HUES6 (cell line): ENCODE results near the gene RITA1.

Source experiments
- H3K27ac ChIP-seq: 2 replicates; pipeline ENCODE4 v1.7.0; 2013; ENCODE audit warnings: low read depth, mild to moderate bottlenecking, low read length, inconsistent platforms
- H3K27me3 ChIP-seq: 2 replicates; pipeline ENCODE4 v1.6.1; 2013; ENCODE audit warnings: low read length; ENCODE audit not compliant: control insufficient read depth, insufficient read depth
- H3K36me3 ChIP-seq: 2 replicates; pipeline ENCODE4 v1.6.1; 2013; ENCODE audit warnings: low read length; ENCODE audit not compliant: control insufficient read depth, insufficient read depth
- H3K4me1 ChIP-seq: 2 replicates; pipeline ENCODE4 v1.6.1; 2013; ENCODE audit warnings: low read length; ENCODE audit not compliant: control insufficient read depth, insufficient read depth
- H3K4me3 ChIP-seq: 2 replicates; pipeline ENCODE4 v1.5.1; 2013; ENCODE audit warnings: low read depth, low read length
- H3K9ac ChIP-seq: one replicate; pipeline ENCODE4 v1.6.1; 2013; ENCODE audit warnings: mild to moderate bottlenecking, low read length
- H3K9me3 ChIP-seq: 2 replicates; pipeline ENCODE4 v1.6.1; 2013; ENCODE audit warnings: low read depth, low read length; ENCODE audit not compliant: control insufficient read depth, insufficient read depth

The RITA1 gene

DNA sequence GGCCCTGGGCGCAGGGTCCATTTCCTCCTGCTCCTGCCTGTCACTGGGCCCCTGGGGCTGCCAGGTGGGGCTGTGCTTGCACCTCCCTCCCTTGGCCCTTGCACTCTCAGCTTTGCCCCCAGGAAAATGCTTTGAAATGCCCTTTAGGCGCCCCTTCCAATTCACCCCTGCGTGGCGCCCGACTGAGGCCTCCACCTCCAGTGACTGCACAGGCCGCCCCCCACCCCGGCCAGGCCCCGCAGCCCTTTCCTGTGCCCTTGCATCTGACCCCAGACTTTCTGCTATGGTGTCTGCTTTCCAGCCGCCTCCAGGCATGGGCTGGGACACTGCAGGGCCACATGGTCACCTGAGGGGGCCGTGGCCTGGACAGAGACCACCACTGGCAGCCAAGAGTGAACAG is 17.7 kb upstream of the RITA1 start:
- Histone ChIP-seq H3K9ac (no peak overlapping the region), H3K9me3 (no peaks in the 10 kb centered on the region), H3K27me3 (no peaks in the 10 kb centered on the region), H3K4me3 (no peak overlapping the region), H3K27ac (no peak overlapping the region), H3K4me1 (no peaks in the 10 kb centered on the region; the same call in 1 of the 2 replicates), H3K36me3 (peaks cover 92% of the 10 kb centered on the region)

DNA sequence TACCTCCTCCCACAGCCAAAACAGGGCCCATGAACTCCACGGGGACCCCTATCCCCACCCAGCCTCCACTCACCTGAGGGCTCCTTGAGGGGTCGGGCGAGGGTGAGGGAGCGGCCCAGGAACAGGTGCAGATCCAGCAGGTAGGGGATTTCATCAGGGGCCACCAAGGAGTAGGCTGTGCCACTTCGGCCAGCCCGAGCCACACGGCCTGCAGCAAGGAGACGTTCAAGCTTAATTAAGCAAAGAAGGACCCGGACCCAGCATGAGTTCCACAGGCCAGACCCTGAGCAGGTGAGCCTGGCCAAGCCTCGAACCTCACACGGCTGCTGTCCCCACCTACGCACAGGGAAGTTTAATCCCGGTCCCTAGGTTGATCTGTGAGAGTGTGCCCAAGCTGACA is 15.8 kb upstream of the RITA1 start:
- H3K4me1 ChIP-seq, result no peaks in the 10 kb centered on the region
- no peaks in the 10 kb centered on the region for H3K27me3 ChIP-seq
- H3K27ac ChIP-seq, result no peak overlapping the region
- no peak overlapping the region for H3K4me3 ChIP-seq
- no peak overlapping the region for H3K9ac ChIP-seq
- H3K36me3 ChIP-seq, result peaks cover 95% of the 10 kb centered on the region
- no peaks in the 10 kb centered on the region for H3K9me3 ChIP-seq

DNA sequence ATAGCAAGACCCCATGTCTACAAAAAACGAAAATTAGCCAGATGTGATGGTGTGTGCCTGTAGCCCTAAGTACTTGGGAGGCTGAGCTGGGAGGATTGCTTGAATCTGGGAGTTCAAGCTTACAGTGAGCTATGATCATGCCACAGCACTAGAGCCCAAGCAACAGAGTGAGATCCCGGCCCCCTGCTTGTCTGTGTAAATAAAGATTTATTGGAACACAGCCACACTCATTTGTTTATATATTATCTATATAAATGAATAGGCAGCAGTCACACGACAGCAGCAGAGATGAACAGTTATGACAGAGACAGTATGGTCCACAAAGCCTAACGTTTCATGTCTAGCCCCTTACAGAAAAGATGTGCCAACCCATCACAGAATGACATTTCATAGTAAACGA is 15.1 kb upstream of the RITA1 start:
- Histone ChIP-seq H3K36me3 (peaks cover 91% of the 10 kb centered on the region), H3K4me3 (no peak overlapping the region), H3K9ac (no peak overlapping the region), H3K27ac (no peak overlapping the region), H3K4me1 (no peaks in the 10 kb centered on the region), H3K27me3 (no peaks in the 10 kb centered on the region), H3K9me3 (no peaks in the 10 kb centered on the region)

DNA sequence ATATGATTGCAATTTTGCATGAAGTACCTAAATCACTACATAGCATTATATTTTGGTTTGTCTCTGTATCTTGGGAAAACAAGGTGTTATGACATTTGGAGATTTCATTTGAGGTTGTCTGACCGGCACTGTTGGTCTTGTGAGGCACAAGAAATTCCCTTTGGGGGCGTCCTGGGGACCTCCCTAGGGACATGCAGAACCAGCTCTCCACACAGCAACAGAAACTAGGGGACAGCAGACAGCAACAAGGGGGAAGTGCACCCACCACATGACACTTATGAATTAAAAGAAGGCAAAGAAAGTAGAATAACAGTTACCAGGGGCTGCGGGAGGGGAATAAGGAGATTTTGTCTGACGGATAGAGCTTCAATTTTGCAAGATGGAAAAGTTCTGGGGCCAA is 14.6 kb upstream of the RITA1 start:
- Histone ChIP-seq H3K27me3 (no peaks in the 10 kb centered on the region), H3K9me3 (no peaks in the 10 kb centered on the region), H3K36me3 (peaks cover 87% of the 10 kb centered on the region), H3K27ac (no peak overlapping the region), H3K4me1 (no peaks in the 10 kb centered on the region), H3K4me3 (no peak overlapping the region), H3K9ac (no peak overlapping the region)

DNA sequence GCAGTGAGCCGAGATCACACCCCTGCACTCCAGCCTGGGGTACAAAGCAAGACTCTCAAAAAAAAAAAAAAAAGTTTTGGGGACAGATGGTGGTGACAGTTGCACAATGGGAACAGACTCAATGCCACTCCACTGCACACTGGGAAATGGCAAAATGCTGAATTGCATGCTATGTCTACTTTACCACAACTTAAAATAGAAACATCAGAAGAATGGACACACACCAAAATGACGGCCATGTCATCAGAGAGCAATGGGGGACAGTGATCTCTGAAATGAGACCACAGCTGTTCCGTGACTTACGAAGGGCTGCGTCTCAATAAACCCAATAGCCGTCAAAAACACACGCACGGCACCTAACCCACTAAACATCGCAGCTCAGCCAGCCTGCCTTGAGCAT is 14.0 kb upstream of the RITA1 start:
- Histone ChIP-seq H3K27ac (no peak overlapping the region), H3K9me3 (no peaks in the 10 kb centered on the region), H3K27me3 (no peaks in the 10 kb centered on the region), H3K4me3 (no peak overlapping the region), H3K36me3 (peaks cover 85% of the 10 kb centered on the region), H3K9ac (no peak overlapping the region), H3K4me1 (no peaks in the 10 kb centered on the region)

DNA sequence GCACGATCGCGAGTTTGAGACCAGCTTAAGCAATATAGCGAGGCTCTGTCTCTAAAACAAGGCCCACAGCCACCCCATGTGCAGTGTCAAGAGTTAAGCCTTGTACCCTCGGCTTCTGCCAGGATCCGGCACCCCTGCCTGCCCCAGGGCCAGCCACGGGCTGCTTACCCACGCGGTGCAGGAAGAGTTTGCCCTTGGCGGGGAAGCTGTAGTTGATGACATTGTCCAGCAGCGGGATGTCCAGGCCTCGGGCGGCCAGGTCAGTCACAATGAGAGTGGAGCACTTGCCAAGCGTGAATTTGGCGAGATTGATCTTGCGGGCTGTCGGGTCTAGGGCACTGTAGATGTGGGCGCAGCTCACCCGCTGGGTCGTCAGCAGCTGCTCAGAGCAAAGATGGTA is 13.3 kb upstream of the RITA1 start:
- Histone ChIP-seq H3K36me3 (peaks cover 86% of the 10 kb centered on the region), H3K4me1 (no peaks in the 10 kb centered on the region), H3K27ac (no peak overlapping the region), H3K9ac (no peak overlapping the region), H3K4me3 (no peak overlapping the region), H3K27me3 (no peaks in the 10 kb centered on the region), H3K9me3 (no peaks in the 10 kb centered on the region)

DNA sequence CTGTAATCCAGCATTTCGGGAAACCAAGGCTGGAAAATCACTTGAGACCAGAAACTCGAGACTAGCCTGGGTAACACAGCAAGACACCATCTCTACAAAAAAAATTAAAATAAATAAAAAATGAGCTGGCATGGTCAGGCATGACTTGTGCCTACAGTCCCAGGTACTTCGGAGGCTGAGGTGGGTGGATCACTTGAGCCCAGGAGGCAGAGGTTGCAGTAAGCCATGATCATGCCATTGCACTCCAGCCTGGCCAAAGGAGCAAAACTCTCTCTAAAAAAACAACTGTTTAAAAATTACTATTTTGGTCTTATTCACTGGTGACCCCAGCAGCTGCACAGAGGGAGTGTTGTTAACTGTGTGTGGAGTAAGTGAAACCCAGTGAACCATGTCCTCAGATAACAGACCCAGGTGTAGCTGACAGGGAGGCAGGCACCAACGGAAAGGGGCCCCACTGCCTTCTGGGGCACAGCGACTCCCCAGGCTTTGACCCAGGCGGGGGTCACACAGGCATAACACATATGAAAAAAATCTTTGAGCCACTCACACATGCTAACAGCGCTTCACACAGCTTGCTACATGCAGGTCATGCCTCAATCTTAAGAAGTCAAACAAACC is 12.3 kb upstream of the RITA1 start:
- Histone ChIP-seq H3K36me3 (peaks cover 86% of the 10 kb centered on the region), H3K27me3 (no peaks in the 10 kb centered on the region), H3K9me3 (no peaks in the 10 kb centered on the region), H3K4me3 (no peak overlapping the region), H3K27ac (no peak overlapping the region), H3K4me1 (no peaks in the 10 kb centered on the region), H3K9ac (no peak overlapping the region)

DNA sequence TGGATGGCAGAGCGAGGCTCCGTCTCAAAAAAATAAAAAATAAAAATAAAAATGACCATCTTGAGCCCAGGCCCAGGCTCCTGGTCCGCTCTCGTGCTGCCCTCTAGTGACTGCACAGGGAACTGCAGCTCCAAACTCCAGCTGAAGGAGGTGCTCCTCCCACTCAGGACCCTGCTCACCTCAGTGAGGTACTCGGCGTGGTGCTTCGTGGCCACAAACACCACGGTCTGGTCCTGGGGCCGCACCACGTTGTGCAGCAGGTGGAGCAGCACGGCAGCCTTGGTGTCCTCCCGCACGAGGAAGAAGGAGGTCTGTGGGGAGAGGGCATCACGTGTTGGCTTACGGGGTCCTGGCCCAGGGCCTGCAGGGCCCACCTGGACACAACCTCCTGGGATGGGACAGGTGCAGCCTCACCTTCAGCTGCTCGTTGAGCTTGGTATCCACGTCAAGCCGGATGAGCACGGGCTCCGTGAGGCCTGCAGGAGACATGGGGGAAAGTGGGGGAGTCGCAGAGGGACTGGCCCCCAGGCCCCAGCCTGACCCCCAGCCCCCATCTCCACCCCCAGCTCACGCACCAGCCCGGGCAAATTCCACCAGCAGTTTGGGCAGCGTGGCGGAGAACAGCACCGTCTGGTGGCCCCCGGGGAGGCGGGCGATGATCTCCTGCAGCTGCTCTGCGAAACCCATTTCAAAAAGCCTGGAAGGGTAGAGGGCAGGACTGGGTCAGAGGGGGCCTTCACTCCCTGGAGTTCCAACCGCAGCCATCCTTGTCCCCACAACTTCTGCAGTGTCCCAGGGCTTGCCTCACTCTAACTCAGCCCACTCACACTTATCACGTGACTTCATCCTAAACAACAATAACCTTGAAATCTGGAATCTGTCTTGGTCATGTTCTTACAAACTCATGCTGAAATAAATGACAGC is 10.8 kb upstream of the RITA1 start:
- no peak overlapping the region for H3K4me3 ChIP-seq
- H3K27ac ChIP-seq, result no peak overlapping the region
- no peak overlapping the region for H3K9ac ChIP-seq
- H3K27me3 ChIP-seq, result no peaks in the 10 kb centered on the region
- no peaks in the 10 kb centered on the region for H3K9me3 ChIP-seq
- peaks cover 89% of the 10 kb centered on the region for H3K36me3 ChIP-seq
- H3K4me1 ChIP-seq, result no peaks in the 10 kb centered on the region

DNA sequence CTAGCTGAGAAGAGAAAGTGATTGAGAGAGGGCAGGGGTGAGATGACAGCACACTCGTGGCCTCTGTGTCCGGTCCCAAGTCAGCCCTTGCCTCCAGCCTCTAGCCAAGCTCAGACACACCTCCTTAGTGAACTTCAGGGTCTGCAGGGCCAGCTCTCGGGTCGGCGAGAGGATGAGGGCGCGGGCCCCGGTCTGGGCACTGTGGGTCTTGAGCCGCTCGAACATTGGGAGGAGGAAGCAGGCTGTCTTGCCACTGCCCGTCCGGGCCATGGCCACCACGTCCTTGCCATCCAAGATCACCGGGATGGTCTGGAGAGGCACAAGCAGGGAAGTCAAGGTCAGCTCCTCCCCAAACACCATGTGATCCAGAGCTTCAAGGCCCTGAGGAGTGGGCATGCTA is 6.5 kb upstream of the RITA1 start:
- peaks cover 71% of the 10 kb centered on the region for H3K36me3 ChIP-seq
- no peak overlapping the region for H3K4me3 ChIP-seq
- H3K9ac ChIP-seq, result no peak overlapping the region
- H3K4me1 ChIP-seq, result no peaks in the 10 kb centered on the region
- no peak overlapping the region for H3K27ac ChIP-seq
- no peaks in the 10 kb centered on the region for H3K9me3 ChIP-seq
- no peaks in the 10 kb centered on the region for H3K27me3 ChIP-seq

DNA sequence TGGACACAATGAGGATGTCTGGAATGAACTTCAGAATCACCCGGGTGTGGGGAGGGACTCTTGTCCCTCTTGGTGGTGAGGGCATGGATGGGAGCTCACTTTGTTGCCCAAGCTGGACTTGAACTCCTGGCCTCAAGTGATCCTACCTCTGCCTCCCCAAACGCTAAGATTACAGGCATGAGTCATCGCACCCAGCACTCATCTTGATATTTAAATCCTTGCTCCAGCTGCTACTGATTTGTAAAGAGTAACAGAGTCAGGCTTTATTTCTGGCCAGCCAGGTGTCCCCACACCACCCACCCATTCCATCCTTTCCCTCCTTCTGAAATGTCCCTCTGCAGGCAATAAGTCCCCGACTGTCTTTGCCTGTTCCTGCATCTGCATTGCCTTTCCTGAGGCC is 5.2 kb upstream of the RITA1 start:
- Histone ChIP-seq H3K27ac (no peak overlapping the region), H3K4me1 (no peaks in the 10 kb centered on the region), H3K9ac (no peak overlapping the region), H3K4me3 (no peak overlapping the region), H3K27me3 (no peaks in the 10 kb centered on the region), H3K9me3 (no peaks in the 10 kb centered on the region), H3K36me3 (peaks cover 61% of the 10 kb centered on the region)

DNA sequence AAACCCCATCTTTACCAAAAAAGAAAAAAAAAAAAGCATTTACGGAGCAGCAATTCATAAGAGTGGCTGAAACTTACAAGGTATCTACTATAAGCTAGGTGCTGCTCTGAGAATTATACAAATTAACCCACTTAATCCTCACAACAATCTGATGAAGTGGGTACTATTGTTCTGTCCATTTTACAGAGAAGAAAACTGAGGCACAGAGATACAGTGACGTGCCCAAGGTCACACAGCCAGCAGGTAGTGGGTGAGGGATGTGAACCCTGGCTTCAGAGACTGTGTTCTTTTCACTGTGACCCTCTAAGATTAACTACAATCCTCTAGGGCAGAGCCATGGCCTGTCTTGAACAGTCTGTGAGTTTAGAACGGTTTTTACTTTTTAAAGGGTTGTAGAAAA is 3.5 kb upstream of the RITA1 start:
- Histone ChIP-seq H3K9me3 (no peaks in the 10 kb centered on the region), H3K27me3 (no peaks in the 10 kb centered on the region), H3K4me1 (0 out of 2 replicates have a peak, but pooled peaks cover 4% of the 10 kb centered on the region), H3K4me3 (no peak overlapping the region), H3K9ac (no peak overlapping the region), H3K36me3 (peaks cover 52% of the 10 kb centered on the region), H3K27ac (no peak overlapping the region)
